ENCODE data around the gene FLOT1. TPM values are rescaled to one million over a fixed set of nuclear protein-coding genes. Genes with fewer than 3 reads are reported as not detected.

FLOT1 gene
- total RNA-seq, 1 experiment from 2014 or later: 58.2 TPM

GRCh38 chr6:30709101-30709868, 33.2 kb downstream of the FLOT1 start:
- H3K4me2 ChIP-seq (ENCODE audit: low read depth, low read length, poor library complexity, severe bottlenecking): no peak overlapping the region
- DNase-seq: peak; percentile 20
- no peaks in the 10 kb centered on the region for H3K79me2 ChIP-seq (ENCODE audit: low read length)
- H2AFZ ChIP-seq (ENCODE audit: low read length): no peak overlapping the region
- H3K27me3 ChIP-seq (ENCODE audit: low read length): no peaks in the 10 kb centered on the region
- H3K4me3 ChIP-seq (ENCODE audit: low read length): no peak overlapping the region
- no peaks in the 10 kb centered on the region for H3K4me1 ChIP-seq (ENCODE audit: low read length)
- H3K9ac ChIP-seq (ENCODE audit: low read length): no peak overlapping the region
- no peaks in the 10 kb centered on the region for H4K20me1 ChIP-seq (ENCODE audit: insufficient read depth, low read depth, low read length)
- H3K36me3 ChIP-seq (ENCODE audit: insufficient read depth, low read length): peaks cover 10% of the 10 kb centered on the region
- no peaks in the 10 kb centered on the region for H3K9me2 ChIP-seq (replicated peaks; ENCODE audit: insufficient read depth, low read length)
- H3K27ac ChIP-seq (ENCODE audit: low read length): no peak overlapping the region
- no peaks in the 10 kb centered on the region for H3K9me3 ChIP-seq (ENCODE audit: low read length)

- H3K36me3 ChIP-seq (ENCODE audit: insufficient read depth, low read length): peaks cover 5% of the 10 kb centered on the region
Observed at GRCh38 chr6:30707281-30707850, 35.1 kb downstream of the FLOT1 start.

GRCh38 chr6:30705620-30706019, 36.9 kb downstream of the FLOT1 start:
- no peaks in the 10 kb centered on the region for H3K27me3 ChIP-seq (ENCODE audit: low read length)
- DNase-seq: no peak
- no peak overlapping the region for H3K9ac ChIP-seq (ENCODE audit: low read length)
- no peaks in the 10 kb centered on the region for H3K9me3 ChIP-seq (ENCODE audit: low read length)
- no peaks in the 10 kb centered on the region for H3K9me2 ChIP-seq (replicated peaks; ENCODE audit: insufficient read depth, low read length)
- H3K4me1 ChIP-seq (ENCODE audit: low read length): no peaks in the 10 kb centered on the region
- no peak overlapping the region for H3K4me3 ChIP-seq (ENCODE audit: low read length)
- H3K4me2 ChIP-seq (ENCODE audit: low read depth, low read length, poor library complexity, severe bottlenecking): no peak overlapping the region
- H3K79me2 ChIP-seq (ENCODE audit: low read length): no peaks in the 10 kb centered on the region
- H3K27ac ChIP-seq (ENCODE audit: low read length): no peak overlapping the region
- no peaks in the 10 kb centered on the region for H4K20me1 ChIP-seq (ENCODE audit: insufficient read depth, low read depth, low read length)
- H2AFZ ChIP-seq (ENCODE audit: low read length): no peak overlapping the region
- no peaks in the 10 kb centered on the region; the same call in 1 of the 2 replicates for H3K36me3 ChIP-seq (ENCODE audit: insufficient read depth, low read length)

More at GRCh38 chr6:30707281-30707850, 35.1 kb downstream of the FLOT1 start:
- Histone ChIP-seq H3K27me3 (ENCODE audit: low read length) (no peaks in the 10 kb centered on the region), H3K4me2 (ENCODE audit: low read depth, low read length, poor library complexity, severe bottlenecking) (no peak overlapping the region), H3K9me3 (ENCODE audit: low read length) (no peaks in the 10 kb centered on the region), H3K79me2 (ENCODE audit: low read length) (no peaks in the 10 kb centered on the region), H3K27ac (ENCODE audit: low read length) (no peak overlapping the region), H3K4me3 (ENCODE audit: low read length) (no peak overlapping the region), H3K9ac (ENCODE audit: low read length) (no peak overlapping the region), H2AFZ (ENCODE audit: low read length) (no peak overlapping the region), H3K9me2 (replicated peaks; ENCODE audit: insufficient read depth, low read length) (no peaks in the 10 kb centered on the region), H3K4me1 (ENCODE audit: low read length) (no peaks in the 10 kb centered on the region), H4K20me1 (ENCODE audit: insufficient read depth, low read depth, low read length) (no peaks in the 10 kb centered on the region)
- peak; percentile 28 for DNase-seq

GRCh38 chr6:30703821-30704220, 38.7 kb downstream of the FLOT1 start:
- no peak overlapping the region for H3K9ac ChIP-seq (ENCODE audit: low read length)
- H3K36me3 ChIP-seq (ENCODE audit: insufficient read depth, low read length): no peaks in the 10 kb centered on the region
- no peaks in the 10 kb centered on the region for H3K27me3 ChIP-seq (ENCODE audit: low read length)
- no peaks in the 10 kb centered on the region for H3K9me2 ChIP-seq (replicated peaks; ENCODE audit: insufficient read depth, low read length)
- no peaks in the 10 kb centered on the region for H4K20me1 ChIP-seq (ENCODE audit: insufficient read depth, low read depth, low read length)
- no peak overlapping the region for H3K4me2 ChIP-seq (ENCODE audit: low read depth, low read length, poor library complexity, severe bottlenecking)
- H2AFZ ChIP-seq (ENCODE audit: low read length): no peak overlapping the region
- H3K4me3 ChIP-seq (ENCODE audit: low read length): no peak overlapping the region
- H3K79me2 ChIP-seq (ENCODE audit: low read length): no peaks in the 10 kb centered on the region
- no peak overlapping the region for H3K27ac ChIP-seq (ENCODE audit: low read length)
- DNase-seq: no peak
- H3K9me3 ChIP-seq (ENCODE audit: low read length): no peaks in the 10 kb centered on the region
- H3K4me1 ChIP-seq (ENCODE audit: low read length): no peaks in the 10 kb centered on the region

GRCh38 chr6:30703011-30703410, 39.5 kb downstream of the FLOT1 start:
- no peaks in the 10 kb centered on the region for H3K9me3 ChIP-seq (ENCODE audit: low read length)
- H3K4me2 ChIP-seq (ENCODE audit: low read depth, low read length, poor library complexity, severe bottlenecking): no peak overlapping the region
- H3K27me3 ChIP-seq (ENCODE audit: low read length): no peaks in the 10 kb centered on the region
- no peak overlapping the region for H3K9ac ChIP-seq (ENCODE audit: low read length)
- no peaks in the 10 kb centered on the region for H4K20me1 ChIP-seq (ENCODE audit: insufficient read depth, low read depth, low read length)
- no peaks in the 10 kb centered on the region for H3K9me2 ChIP-seq (replicated peaks; ENCODE audit: insufficient read depth, low read length)
- H3K4me1 ChIP-seq (ENCODE audit: low read length): no peaks in the 10 kb centered on the region
- no peaks in the 10 kb centered on the region for H3K79me2 ChIP-seq (ENCODE audit: low read length)
- no peak overlapping the region for H3K4me3 ChIP-seq (ENCODE audit: low read length)
- H3K36me3 ChIP-seq (ENCODE audit: insufficient read depth, low read length): no peaks in the 10 kb centered on the region
- DNase-seq: no peak
- H2AFZ ChIP-seq (ENCODE audit: low read length): no peak overlapping the region
- no peak overlapping the region for H3K27ac ChIP-seq (ENCODE audit: low read length)

- H3K27me3 ChIP-seq (ENCODE audit: low read length): no peaks in the 10 kb centered on the region
- DNase-seq: no peak
- no peaks in the 10 kb centered on the region for H3K36me3 ChIP-seq (ENCODE audit: insufficient read depth, low read length)
- no peaks in the 10 kb centered on the region for H3K9me2 ChIP-seq (replicated peaks; ENCODE audit: insufficient read depth, low read length)
- H2AFZ ChIP-seq (ENCODE audit: low read length): no peak overlapping the region
- no peaks in the 10 kb centered on the region for H4K20me1 ChIP-seq (ENCODE audit: insufficient read depth, low read depth, low read length)
- no peak overlapping the region for H3K4me2 ChIP-seq (ENCODE audit: low read depth, low read length, poor library complexity, severe bottlenecking)
- H3K27ac ChIP-seq (ENCODE audit: low read length): no peak overlapping the region
- no peak overlapping the region for H3K9ac ChIP-seq (ENCODE audit: low read length)
- H3K4me1 ChIP-seq (ENCODE audit: low read length): no peaks in the 10 kb centered on the region
- H3K9me3 ChIP-seq (ENCODE audit: low read length): no peaks in the 10 kb centered on the region
- H3K79me2 ChIP-seq (ENCODE audit: low read length): no peaks in the 10 kb centered on the region
- H3K4me3 ChIP-seq (ENCODE audit: low read length): no peak overlapping the region
Observed at GRCh38 chr6:30700340-30700739, 42.1 kb downstream of the FLOT1 start.

GRCh38 chr6:30696432-30696831, 46.1 kb downstream of the FLOT1 start:
- Histone ChIP-seq H3K4me3 (ENCODE audit: low read length) (no peak overlapping the region), H3K27ac (ENCODE audit: low read length) (no peak overlapping the region), H3K27me3 (ENCODE audit: low read length) (no peaks in the 10 kb centered on the region), H3K79me2 (ENCODE audit: low read length) (no peaks in the 10 kb centered on the region), H3K9me2 (replicated peaks; ENCODE audit: insufficient read depth, low read length) (no peaks in the 10 kb centered on the region), H3K9ac (ENCODE audit: low read length) (no peak overlapping the region), H4K20me1 (ENCODE audit: insufficient read depth, low read depth, low read length) (no peaks in the 10 kb centered on the region), H3K4me1 (ENCODE audit: low read length) (peaks cover 1% of the 10 kb centered on the region), H3K9me3 (ENCODE audit: low read length) (no peaks in the 10 kb centered on the region), H3K36me3 (ENCODE audit: insufficient read depth, low read length) (no peaks in the 10 kb centered on the region), H3K4me2 (ENCODE audit: low read depth, low read length, poor library complexity, severe bottlenecking) (no peak overlapping the region), H2AFZ (ENCODE audit: low read length) (no peak overlapping the region)
- no peak for DNase-seq

GRCh38 chr6:30691208-30691847, 51.2 kb downstream of the FLOT1 start:
- Histone ChIP-seq H3K79me2 (ENCODE audit: low read length) (peaks cover 11% of the 10 kb centered on the region), H2AFZ (ENCODE audit: low read length) (peak overlapping the region; percentile 57; the same call in 1 of the 2 replicates), H3K36me3 (ENCODE audit: insufficient read depth, low read length) (no peaks in the 10 kb centered on the region), H3K9ac (ENCODE audit: low read length) (peak overlapping the region; percentile 96), H3K9me3 (ENCODE audit: low read length) (no peaks in the 10 kb centered on the region), H3K27me3 (ENCODE audit: low read length) (no peaks in the 10 kb centered on the region), H3K27ac (ENCODE audit: low read length) (no peak overlapping the region), H3K4me3 (ENCODE audit: low read length) (peak overlapping the region; percentile 80), H3K4me2 (ENCODE audit: low read depth, low read length, poor library complexity, severe bottlenecking) (peak overlapping the region; percentile 97), H3K9me2 (replicated peaks; ENCODE audit: insufficient read depth, low read length) (no peaks in the 10 kb centered on the region), H4K20me1 (ENCODE audit: insufficient read depth, low read depth, low read length) (no peaks in the 10 kb centered on the region), H3K4me1 (ENCODE audit: low read length) (peaks cover 38% of the 10 kb centered on the region)
- no peak for DNase-seq

Data from Karpas-422 (cell line).